Activated T-cell treated with anti-CD3 and anti-CD28 coated beads, Interleukin-2, amount 50 U/mL, for 4 hours (primary cell): ENCODE data around the gene TRIOBP. TPM values are rescaled to one million over a fixed set of nuclear protein-coding genes. Genes with fewer than 3 reads are reported as not detected.

Experiments
- ATAC-seq, 2 donors: fragments of 200-7000 bp; cut with Tn5 transposase; one replicate each; pipeline ENCODE4 v1.10.0; 2021
- DNase-seq: peaks from one replicate; pipeline ENCODE4 v3.0.0-alpha.2; 2020
- H3K27me3 Mint-ChIP-seq: one replicate; pipeline ENCODE4 v1.8.0; 2021; ENCODE audit warnings: low read depth, mixed read lengths
- H3K36me3 Mint-ChIP-seq: one replicate; pipeline ENCODE4 v1.8.0; 2022; ENCODE audit warnings: mixed read lengths; ENCODE audit not compliant: insufficient read depth
- H3K4me1 Mint-ChIP-seq: one replicate; pipeline ENCODE4 v1.8.0; 2021; ENCODE audit warnings: low read depth, mixed read lengths
- H3K4me3 Mint-ChIP-seq: one replicate; pipeline ENCODE4 v1.8.0; 2021; ENCODE audit warnings: mild to moderate bottlenecking, moderate library complexity, mixed read lengths
- H3K9me3 Mint-ChIP-seq: one replicate; pipeline ENCODE4 v1.8.0; 2021; ENCODE audit warnings: mixed read lengths
- total RNA-seq, 3 donors: library from RNA; stranded (reverse); gene quantifications; one replicate each; pipeline ENCODE4 v1.2.1, GENCODE V29; 2021

The TRIOBP gene
- total RNA-seq, 3 donors from 2014 or later: 14.9 to 19.0 (median 17.2) TPM

- no peaks in the 10 kb centered on the region for H3K9me3 Mint-ChIP-seq
- ATAC-seq: peak; percentile 89 to 90
- H3K4me3 Mint-ChIP-seq: peak overlapping the region; percentile 86
- no peaks in the 10 kb centered on the region for H3K36me3 Mint-ChIP-seq
- no peaks in the 10 kb centered on the region for H3K27me3 Mint-ChIP-seq
- peak; percentile 93 for DNase-seq
- H3K4me1 Mint-ChIP-seq: peaks cover 59% of the 10 kb centered on the region
Observed at GRCh38 chr22:37676736-37677492, 19.9 kb upstream of the TRIOBP start.

- Mint-ChIP-seq H3K4me1 (peaks cover 52% of the 10 kb centered on the region), H3K9me3 (no peaks in the 10 kb centered on the region), H3K4me3 (peak overlapping the region; percentile 86), H3K27me3 (no peaks in the 10 kb centered on the region), H3K36me3 (no peaks in the 10 kb centered on the region)
- DNase-seq: no peak
- ATAC-seq: peak; percentile 32 to 38
Observed at GRCh38 chr22:37677493-37677974, 19.3 kb upstream of the TRIOBP start.

- peaks cover 45% of the 10 kb centered on the region for H3K4me1 Mint-ChIP-seq
- H3K27me3 Mint-ChIP-seq: no peaks in the 10 kb centered on the region
- no peaks in the 10 kb centered on the region for H3K36me3 Mint-ChIP-seq
- H3K9me3 Mint-ChIP-seq: no peaks in the 10 kb centered on the region
- no peak for DNase-seq
- ATAC-seq: no peak
- H3K4me3 Mint-ChIP-seq: peak overlapping the region; percentile 55
Observed at GRCh38 chr22:37678372-37678771, 18.5 kb upstream of the TRIOBP start.

- no peaks in the 10 kb centered on the region for H3K9me3 Mint-ChIP-seq
- ATAC-seq (no peak), DNase-seq (no peak)
- H3K27me3 Mint-ChIP-seq: no peaks in the 10 kb centered on the region
- peaks cover 36% of the 10 kb centered on the region for H3K4me1 Mint-ChIP-seq
- H3K4me3 Mint-ChIP-seq: peak overlapping the region; percentile 32
- H3K36me3 Mint-ChIP-seq: no peaks in the 10 kb centered on the region
Observed at GRCh38 chr22:37679670-37680069, 17.2 kb upstream of the TRIOBP start.

- ATAC-seq: no peak
- Mint-ChIP-seq H3K36me3 (no peaks in the 10 kb centered on the region), H3K27me3 (no peaks in the 10 kb centered on the region), H3K4me3 (no peak overlapping the region), H3K9me3 (no peaks in the 10 kb centered on the region), H3K4me1 (peaks cover 32% of the 10 kb centered on the region)
- DNase-seq: no peak
Observed at GRCh38 chr22:37680191-37680851, 16.5 kb upstream of the TRIOBP start.

- peaks cover 27% of the 10 kb centered on the region for H3K4me1 Mint-ChIP-seq
- DNase-seq: no peak
- no peaks in the 10 kb centered on the region for H3K9me3 Mint-ChIP-seq
- no peak for ATAC-seq
- H3K4me3 Mint-ChIP-seq: no peak overlapping the region
- H3K36me3 Mint-ChIP-seq: no peaks in the 10 kb centered on the region
- no peaks in the 10 kb centered on the region for H3K27me3 Mint-ChIP-seq
Observed at GRCh38 chr22:37681001-37681424, 15.8 kb upstream of the TRIOBP start.

GRCh38 chr22:37681556-37682049, 15.2 kb upstream of the TRIOBP start:
- DNase-seq (peak; percentile 70), ATAC-seq (peak; percentile 26 to 29)
- Mint-ChIP-seq H3K27me3 (no peaks in the 10 kb centered on the region), H3K36me3 (no peaks in the 10 kb centered on the region), H3K4me3 (no peak overlapping the region), H3K9me3 (no peaks in the 10 kb centered on the region), H3K4me1 (peaks cover 25% of the 10 kb centered on the region)

GRCh38 chr22:37684803-37685615, 11.8 kb upstream of the TRIOBP start:
- Mint-ChIP-seq H3K4me3 (peak overlapping the region; percentile 98), H3K27me3 (no peaks in the 10 kb centered on the region)
- no peak for ATAC-seq

GRCh38 chr22:37686002-37686982, 10.6 kb upstream of the TRIOBP start, which contains the start of gene NOL12:
TSS of gene NOL12 (plus strand) at chr22:37686343. CDS start at chr22:37686393, 50 bp downstream.
- peaks cover 15% of the 10 kb centered on the region for H3K36me3 Mint-ChIP-seq
- H3K9me3 Mint-ChIP-seq: no peaks in the 10 kb centered on the region
- DNase-seq: peak; percentile 69
- ATAC-seq: peak; percentile 92 to 95
- no peaks in the 10 kb centered on the region for H3K27me3 Mint-ChIP-seq
- peaks cover 30% of the 10 kb centered on the region for H3K4me1 Mint-ChIP-seq
- peak within 1 kb of the TSS; percentile 98 for H3K4me3 Mint-ChIP-seq

More at GRCh38 chr22:37684803-37685615, 11.8 kb upstream of the TRIOBP start:
- peaks cover 32% of the 10 kb centered on the region for H3K4me1 Mint-ChIP-seq
- H3K36me3 Mint-ChIP-seq: peaks cover 8% of the 10 kb centered on the region
- no peak for DNase-seq
- no peaks in the 10 kb centered on the region for H3K9me3 Mint-ChIP-seq

- peaks cover 26% of the 10 kb centered on the region for H3K4me1 Mint-ChIP-seq
- no peaks in the 10 kb centered on the region for H3K9me3 Mint-ChIP-seq
- no peaks in the 10 kb centered on the region for H3K27me3 Mint-ChIP-seq
- DNase-seq (no peak), ATAC-seq (no peak)
- H3K36me3 Mint-ChIP-seq: peaks cover 28% of the 10 kb centered on the region
- H3K4me3 Mint-ChIP-seq: no peak overlapping the region
Observed at GRCh38 chr22:37690407-37690806, 6.4 kb upstream of the TRIOBP start.

GRCh38 chr22:37690901-37691504, 5.8 kb upstream of the TRIOBP start:
- H3K4me3 Mint-ChIP-seq: no peak overlapping the region
- no peaks in the 10 kb centered on the region for H3K27me3 Mint-ChIP-seq
- ATAC-seq (no peak), DNase-seq (no peak)
- peaks cover 31% of the 10 kb centered on the region for H3K4me1 Mint-ChIP-seq
- H3K36me3 Mint-ChIP-seq: peaks cover 31% of the 10 kb centered on the region
- H3K9me3 Mint-ChIP-seq: no peaks in the 10 kb centered on the region

GRCh38 chr22:37692627-37693285, 4.1 kb upstream of the TRIOBP start:
- Mint-ChIP-seq H3K36me3 (peaks cover 32% of the 10 kb centered on the region), H3K4me1 (peaks cover 29% of the 10 kb centered on the region), H3K4me3 (no peak overlapping the region), H3K9me3 (no peaks in the 10 kb centered on the region), H3K27me3 (no peaks in the 10 kb centered on the region)
- DNase-seq (no peak), ATAC-seq (no peak)
